HUES64 (cell line): Measurements from ENCODE around the gene CD37.

Experiments
- H3K27ac ChIP-seq: 2 replicates; pipeline ENCODE4 v1.7.0; 2013; ENCODE audit warnings: low read depth, low read length, inconsistent platforms
- H3K27me3 ChIP-seq: 2 replicates; pipeline ENCODE4 v1.6.1; 2013; ENCODE audit warnings: mild to moderate bottlenecking, low read length; ENCODE audit not compliant: insufficient read depth
- H3K36me3 ChIP-seq: 2 replicates; pipeline ENCODE4 v1.6.1; 2013; ENCODE audit warnings: mild to moderate bottlenecking, low read length; ENCODE audit not compliant: insufficient read depth
- H3K4me1 ChIP-seq: 2 replicates; pipeline ENCODE4 v1.6.1; 2013; ENCODE audit warnings: mild to moderate bottlenecking, low read length, moderate library complexity; ENCODE audit not compliant: insufficient read depth
- H3K4me3 ChIP-seq: 2 replicates; pipeline ENCODE4 v1.5.1; 2013; ENCODE audit warnings: mild to moderate bottlenecking, low read length, moderate library complexity
- H3K9ac ChIP-seq: 2 replicates; pipeline ENCODE4 v1.6.1; 2013; ENCODE audit warnings: mild to moderate bottlenecking, low read depth, low read length
- H3K9me3 ChIP-seq: 2 replicates; pipeline ENCODE4 v1.6.1; 2013; ENCODE audit warnings: low read depth, low read length; ENCODE audit not compliant: insufficient read depth
- WGBS: fragments of 150-250, 120-280 bp; methylation state at CpG from one replicate; pipeline ENCODE4 v1.1.7; 2013; ENCODE audit warnings: missing lambda C conversion rate; 5-methylcytosine and 5-hydroxymethylcytosine counted together

Gene CD37

GRCh38 chr19:49389406-49389805 is 54.2 kb downstream of the CD37 start:
- no peak overlapping the region for H3K27ac ChIP-seq
- WGBS = 92% methylated on average over 20 of the region's 20 CpGs
- no peak overlapping the region for H3K9ac ChIP-seq
- no peaks in the 10 kb centered on the region for H3K4me1 ChIP-seq
- no peaks in the 10 kb centered on the region for H3K9me3 ChIP-seq
- H3K36me3 ChIP-seq = no peaks in the 10 kb centered on the region
- H3K4me3 ChIP-seq = no peak overlapping the region
- no peaks in the 10 kb centered on the region for H3K27me3 ChIP-seq
